ENCODE measurements around the gene SLC38A7. TPM values are rescaled to one million over a fixed set of nuclear protein-coding genes. Genes with fewer than 3 reads are reported as not detected.

SLC38A7 gene, protein sequence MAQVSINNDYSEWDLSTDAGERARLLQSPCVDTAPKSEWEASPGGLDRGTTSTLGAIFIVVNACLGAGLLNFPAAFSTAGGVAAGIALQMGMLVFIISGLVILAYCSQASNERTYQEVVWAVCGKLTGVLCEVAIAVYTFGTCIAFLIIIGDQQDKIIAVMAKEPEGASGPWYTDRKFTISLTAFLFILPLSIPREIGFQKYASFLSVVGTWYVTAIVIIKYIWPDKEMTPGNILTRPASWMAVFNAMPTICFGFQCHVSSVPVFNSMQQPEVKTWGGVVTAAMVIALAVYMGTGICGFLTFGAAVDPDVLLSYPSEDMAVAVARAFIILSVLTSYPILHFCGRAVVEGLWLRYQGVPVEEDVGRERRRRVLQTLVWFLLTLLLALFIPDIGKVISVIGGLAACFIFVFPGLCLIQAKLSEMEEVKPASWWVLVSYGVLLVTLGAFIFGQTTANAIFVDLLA
- 10.2 TPM for total RNA-seq
- 1 to 10 TPM; 2.4 to 7.0 (median 3.2) TPM for polyA plus RNA-seq

DNA sequence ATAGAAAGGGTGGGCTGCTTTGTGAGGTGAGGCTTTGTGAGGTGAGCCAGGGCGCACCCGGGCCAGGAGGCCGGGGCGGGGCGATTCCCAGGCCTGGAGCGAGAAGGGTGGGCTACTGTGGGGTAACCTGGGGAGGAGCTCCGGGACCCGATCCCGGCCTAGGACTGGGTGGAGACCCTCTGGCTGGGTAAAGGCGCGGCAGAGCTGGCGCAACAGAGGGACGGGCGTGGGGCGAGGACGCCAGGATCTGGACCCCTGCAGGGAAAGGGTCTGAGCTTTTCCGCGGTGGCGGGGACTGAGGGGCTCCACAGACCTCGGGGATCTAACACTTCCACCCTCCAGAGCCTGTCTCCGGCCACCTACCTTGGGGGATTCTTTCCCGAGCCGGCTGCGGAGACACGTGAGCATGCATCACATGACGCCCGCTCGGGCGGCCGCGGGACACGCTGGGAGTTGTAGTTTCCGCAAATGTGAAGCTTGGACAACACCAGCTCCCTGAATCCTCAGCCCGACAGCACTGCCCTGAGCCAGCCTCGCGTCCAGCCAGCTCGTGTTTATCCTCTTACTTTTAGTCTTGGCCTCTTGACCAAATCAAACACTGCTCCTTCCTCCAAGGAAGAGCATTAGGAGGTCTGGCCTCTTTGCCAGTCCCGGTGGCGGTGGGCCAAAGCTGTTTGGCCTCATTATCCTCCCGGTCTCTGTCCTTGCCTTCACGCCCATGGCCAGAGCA lies at the start of gene SLC38A7:
TSS of gene SLC38A7 (minus strand) at position 417 of the 730 bp plus-strand sequence. CDS start 4,644 bp downstream, outside the sequence.
- H3K9me3 Mint-ChIP-seq, result no peaks in the 10 kb centered on the region
- Histone ChIP-seq H3K4me1 (ENCODE audit: control insufficient read depth, insufficient read depth, low read length, poor library complexity, severe bottlenecking) (peaks cover 15% of the 10 kb centered on the region), H3K36me3 (ENCODE audit: control insufficient read depth, insufficient read depth, low read length) (peaks cover 2% of the 10 kb centered on the region), H3K27me3 (ENCODE audit: control insufficient read depth, insufficient read depth, low read length) (no peaks in the 10 kb centered on the region), H3K27ac (ENCODE audit: insufficient read depth, low read length, poor library complexity, severe bottlenecking) (peak within 1 kb of the TSS; percentile 34), H3K9me3 (ENCODE audit: control insufficient read depth in 2 of 2, low read length in 2 of 2) (no peaks in the 10 kb centered on the region), H3K4me3 (ENCODE audit: low read depth, low read length) (peak within 1 kb of the TSS; percentile 78)
- peaks cover 6% of the 10 kb centered on the region for H3K36me3 Mint-ChIP-seq
- H3K27me3 Mint-ChIP-seq, result peaks cover 3% of the 10 kb centered on the region
- H3K27ac Mint-ChIP-seq, result peak within 1 kb of the TSS; percentile 86 to 94 (median 92)
- H3K4me1 Mint-ChIP-seq, result peaks cover 14 to 28% (median 21%) of the 10 kb centered on the region in 4 donors
- ATAC-seq (ENCODE audit: low read depth in 2 of 2) (peak; percentile 75 to 86), DNase-seq (peak; percentile 55 to 79 (median 63))
- peak within 1 kb of the TSS; percentile 91 to 96 (median 92) for H3K4me3 Mint-ChIP-seq

DNA sequence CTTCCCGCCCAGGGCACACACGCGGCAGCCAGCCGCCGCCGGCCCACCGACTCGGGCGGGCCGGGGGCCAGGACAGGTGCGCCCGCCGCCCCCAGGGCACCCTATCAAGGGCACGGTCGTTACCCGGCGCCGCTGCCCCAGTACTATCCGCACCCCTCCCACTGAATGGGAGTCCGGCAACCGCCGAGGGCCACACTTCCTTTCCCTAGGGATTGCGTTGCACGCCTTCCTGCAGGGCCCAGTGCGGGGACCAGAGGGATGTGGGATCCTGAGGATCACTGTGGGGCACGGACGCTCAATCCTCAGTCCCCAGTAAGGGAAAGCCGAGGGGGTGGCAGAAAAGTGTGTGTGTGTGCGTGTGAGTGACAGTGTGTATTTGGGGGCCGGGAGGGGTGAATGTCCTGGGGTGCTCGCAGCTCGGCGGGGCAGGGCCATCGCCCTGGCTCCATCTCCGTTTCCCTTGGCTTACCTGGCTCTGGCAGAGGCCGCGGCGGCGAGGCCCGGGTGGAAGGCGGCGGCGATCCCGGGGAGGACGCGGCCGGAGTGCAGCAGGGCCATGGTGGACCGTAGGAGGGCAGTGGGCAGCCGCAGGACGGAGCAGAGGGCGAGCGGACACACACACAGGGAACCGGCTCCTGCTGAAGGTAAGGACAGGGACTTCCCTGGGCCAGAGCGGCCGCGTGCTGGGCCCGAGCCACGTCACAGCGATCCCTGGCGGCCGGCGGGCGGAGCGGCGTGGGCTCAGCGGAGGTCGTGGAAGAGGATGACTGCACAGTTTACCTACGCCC lies 49.3 kb upstream of the SLC38A7 start, which contains the start of gene GOT2:
TSS of gene GOT2 (minus strand) at position 646 of the 788 bp plus-strand sequence. CDS start at position 558, 88 bp downstream.
- DNase-seq (peak; percentile 62 to 91 (median 78)), ATAC-seq (ENCODE audit: low read depth in 2 of 2) (peak; percentile 98 to 99)
- no peaks in the 10 kb centered on the region for H3K27me3 ChIP-seq (ENCODE audit: control insufficient read depth, insufficient read depth, low read length)
- Mint-ChIP-seq H3K27ac (peak within 1 kb of the TSS; percentile 86 to 92 (median 90)), H3K4me3 (peak within 1 kb of the TSS; percentile 92 to 98 (median 96)), H3K36me3 (no peaks in the 10 kb centered on the region), H3K27me3 (peaks cover 7% of the 10 kb centered on the region), H3K9me3 (no peaks in the 10 kb centered on the region), H3K4me1 (peaks cover 27 to 54% (median 42%) of the 10 kb centered on the region in 4 donors)
- H3K27ac ChIP-seq (ENCODE audit: insufficient read depth, low read length, poor library complexity, severe bottlenecking), result peak within 1 kb of the TSS; percentile 65
- H3K4me1 ChIP-seq (ENCODE audit: control insufficient read depth, insufficient read depth, low read length, poor library complexity, severe bottlenecking), result peaks cover 20% of the 10 kb centered on the region
- H3K9me3 ChIP-seq (ENCODE audit: control insufficient read depth in 2 of 2, low read length in 2 of 2), result no peaks in the 10 kb centered on the region
- no peaks in the 10 kb centered on the region for H3K36me3 ChIP-seq (ENCODE audit: control insufficient read depth, insufficient read depth, low read length)
- H3K4me3 ChIP-seq (ENCODE audit: low read depth, low read length), result peak within 1 kb of the TSS; percentile 82

DNA sequence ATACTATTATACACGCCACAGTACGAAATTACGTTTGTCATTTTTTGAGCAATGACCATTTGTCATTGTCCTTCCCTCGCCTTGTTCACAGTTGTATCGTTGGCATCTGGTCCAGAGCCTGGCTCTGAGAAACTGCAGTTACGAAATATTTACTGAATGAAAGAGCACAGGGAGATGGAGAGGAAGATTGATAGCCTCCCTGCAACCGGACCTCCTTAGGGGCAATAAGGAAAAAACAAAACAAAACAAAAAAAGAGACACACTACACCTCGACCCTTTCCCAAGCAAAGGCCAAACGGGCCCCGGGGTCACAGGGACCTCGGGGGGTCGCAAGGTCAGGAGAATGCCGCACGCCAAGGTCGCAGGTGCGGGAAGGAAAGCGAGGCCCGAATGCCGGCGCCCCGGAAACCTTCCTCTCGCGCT lies 48.7 kb upstream of the SLC38A7 start:
- peaks cover 30 to 55% (median 43%) of the 10 kb centered on the region in 4 donors for H3K4me1 Mint-ChIP-seq
- H3K27me3 Mint-ChIP-seq, result peaks cover 3% of the 10 kb centered on the region

DNA sequence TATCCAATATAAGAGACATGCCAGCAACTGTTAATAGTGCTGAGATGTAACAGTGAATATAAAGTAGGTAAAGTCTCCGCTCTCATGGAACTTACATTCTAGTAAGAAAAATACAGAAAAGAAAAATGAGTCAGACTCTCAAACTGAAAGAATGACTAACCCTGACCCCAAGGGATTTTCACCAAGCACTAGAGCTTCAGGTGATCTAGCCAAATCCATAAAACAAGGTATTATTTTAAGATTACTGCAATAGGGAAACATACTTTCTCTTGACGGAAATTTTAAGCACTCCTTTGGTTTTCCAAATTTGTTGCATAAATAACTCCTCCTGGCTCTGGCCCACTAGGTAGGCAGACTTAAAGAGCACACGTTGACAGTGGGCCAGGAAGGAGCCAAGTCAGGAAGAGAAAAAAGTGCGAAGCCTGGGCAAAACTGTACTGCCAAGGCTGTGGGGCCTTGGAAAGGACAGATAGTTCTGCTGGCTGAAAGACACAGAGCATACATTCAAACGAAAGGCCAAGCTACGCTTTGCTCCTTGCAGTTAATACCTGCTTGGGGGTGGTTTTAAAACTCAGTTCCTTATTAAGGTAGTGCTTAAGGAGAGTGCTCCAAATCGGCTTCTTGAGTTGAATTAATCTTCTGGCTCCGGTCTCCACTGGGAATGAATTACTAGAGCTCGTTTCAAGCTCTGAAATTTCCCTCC lies 48.1 kb upstream of the SLC38A7 start:
- Mint-ChIP-seq H3K27me3 (no peaks in the 10 kb centered on the region), H3K4me1 (peaks cover 35 to 59% (median 44%) of the 10 kb centered on the region in 4 donors), H3K36me3 (no peaks in the 10 kb centered on the region), H3K9me3 (no peaks in the 10 kb centered on the region), H3K4me3 (peak overlapping the region; percentile 89 to 97 (median 90)), H3K27ac (peak overlapping the region; percentile 86 to 90 (median 86))
- H3K27ac ChIP-seq (ENCODE audit: insufficient read depth, low read length, poor library complexity, severe bottlenecking), result peak overlapping the region; percentile 42
- H3K4me1 ChIP-seq (ENCODE audit: control insufficient read depth, insufficient read depth, low read length, poor library complexity, severe bottlenecking), result peaks cover 20% of the 10 kb centered on the region
- no peaks in the 10 kb centered on the region for H3K9me3 ChIP-seq (ENCODE audit: control insufficient read depth in 2 of 2, low read length in 2 of 2)
- H3K36me3 ChIP-seq (ENCODE audit: control insufficient read depth, insufficient read depth, low read length), result no peaks in the 10 kb centered on the region
- DNase-seq, result peak in 1 of 3 donors; percentile 44
- H3K4me3 ChIP-seq (ENCODE audit: low read depth, low read length), result peak overlapping the region; percentile 82
- H3K27me3 ChIP-seq (ENCODE audit: control insufficient read depth, insufficient read depth, low read length), result no peaks in the 10 kb centered on the region
- no peak for ATAC-seq (ENCODE audit: low read depth in 2 of 2)

More for the DNA sequence above, 48.7 kb upstream of the SLC38A7 start:
- ATAC-seq (ENCODE audit: low read depth in 2 of 2) (no peak), DNase-seq (peak in 1 of 3 donors; percentile 1)
- no peaks in the 10 kb centered on the region for H3K9me3 Mint-ChIP-seq
- Histone ChIP-seq H3K36me3 (ENCODE audit: control insufficient read depth, insufficient read depth, low read length) (no peaks in the 10 kb centered on the region), H3K27ac (ENCODE audit: insufficient read depth, low read length, poor library complexity, severe bottlenecking) (peak overlapping the region; percentile 65), H3K4me3 (ENCODE audit: low read depth, low read length) (peak overlapping the region; percentile 82), H3K4me1 (ENCODE audit: control insufficient read depth, insufficient read depth, low read length, poor library complexity, severe bottlenecking) (peaks cover 20% of the 10 kb centered on the region), H3K9me3 (ENCODE audit: control insufficient read depth in 2 of 2, low read length in 2 of 2) (no peaks in the 10 kb centered on the region), H3K27me3 (ENCODE audit: control insufficient read depth, insufficient read depth, low read length) (no peaks in the 10 kb centered on the region)
- H3K4me3 Mint-ChIP-seq, result peak overlapping the region; percentile 89 to 97 (median 90)
- no peaks in the 10 kb centered on the region for H3K36me3 Mint-ChIP-seq
- peak overlapping the region; percentile 86 to 90 (median 86) for H3K27ac Mint-ChIP-seq

DNA sequence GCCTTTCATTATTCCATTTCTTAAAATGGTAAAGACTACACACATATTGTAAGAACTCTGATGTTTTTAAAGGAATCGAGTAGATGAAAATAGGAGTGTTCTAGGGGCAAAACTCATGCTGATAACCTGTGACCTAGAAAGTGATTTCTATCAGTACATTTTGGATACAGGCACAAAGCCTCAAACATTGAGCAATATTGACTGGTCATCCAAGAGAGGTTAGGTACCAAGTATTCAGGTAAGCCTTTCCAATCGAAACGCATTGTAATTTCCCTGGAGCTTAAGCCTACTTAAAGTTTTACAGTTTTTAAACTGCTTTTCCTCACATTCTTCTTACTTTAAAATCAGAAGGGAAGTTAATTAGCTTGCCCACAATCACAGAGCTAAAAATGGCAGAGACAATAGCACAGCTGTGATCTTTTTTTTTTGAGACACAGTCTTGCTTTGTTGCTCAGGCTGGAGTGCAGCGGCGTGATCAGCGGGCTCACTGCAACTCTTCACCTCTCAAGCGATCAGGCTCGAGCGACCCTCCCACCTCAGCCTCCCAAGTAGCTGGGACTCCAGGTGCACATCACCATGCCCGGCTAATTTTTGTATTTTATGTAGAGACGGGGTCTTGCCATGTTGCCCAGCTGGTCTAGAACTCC lies 46.3 kb upstream of the SLC38A7 start:
- DNase-seq (no peak), ATAC-seq (ENCODE audit: low read depth in 2 of 2) (no peak)
- Histone ChIP-seq H3K27me3 (ENCODE audit: control insufficient read depth, insufficient read depth, low read length) (no peaks in the 10 kb centered on the region), H3K36me3 (ENCODE audit: control insufficient read depth, insufficient read depth, low read length) (no peaks in the 10 kb centered on the region), H3K4me1 (ENCODE audit: control insufficient read depth, insufficient read depth, low read length, poor library complexity, severe bottlenecking) (peaks cover 20% of the 10 kb centered on the region), H3K9me3 (ENCODE audit: control insufficient read depth in 2 of 2, low read length in 2 of 2) (no peaks in the 10 kb centered on the region), H3K27ac (ENCODE audit: insufficient read depth, low read length, poor library complexity, severe bottlenecking) (no peak overlapping the region), H3K4me3 (ENCODE audit: low read depth, low read length) (no peak overlapping the region)
- peaks cover 36 to 61% (median 44%) of the 10 kb centered on the region in 4 donors for H3K4me1 Mint-ChIP-seq
- H3K4me3 Mint-ChIP-seq, result peak overlapping the region in 2 of 4 donors; percentile 9 to 60
- H3K9me3 Mint-ChIP-seq, result no peaks in the 10 kb centered on the region
- no peaks in the 10 kb centered on the region for H3K36me3 Mint-ChIP-seq
- H3K27me3 Mint-ChIP-seq, result no peaks in the 10 kb centered on the region
- peak overlapping the region in 1 of 3 donors; percentile 80 for H3K27ac Mint-ChIP-seq

DNA sequence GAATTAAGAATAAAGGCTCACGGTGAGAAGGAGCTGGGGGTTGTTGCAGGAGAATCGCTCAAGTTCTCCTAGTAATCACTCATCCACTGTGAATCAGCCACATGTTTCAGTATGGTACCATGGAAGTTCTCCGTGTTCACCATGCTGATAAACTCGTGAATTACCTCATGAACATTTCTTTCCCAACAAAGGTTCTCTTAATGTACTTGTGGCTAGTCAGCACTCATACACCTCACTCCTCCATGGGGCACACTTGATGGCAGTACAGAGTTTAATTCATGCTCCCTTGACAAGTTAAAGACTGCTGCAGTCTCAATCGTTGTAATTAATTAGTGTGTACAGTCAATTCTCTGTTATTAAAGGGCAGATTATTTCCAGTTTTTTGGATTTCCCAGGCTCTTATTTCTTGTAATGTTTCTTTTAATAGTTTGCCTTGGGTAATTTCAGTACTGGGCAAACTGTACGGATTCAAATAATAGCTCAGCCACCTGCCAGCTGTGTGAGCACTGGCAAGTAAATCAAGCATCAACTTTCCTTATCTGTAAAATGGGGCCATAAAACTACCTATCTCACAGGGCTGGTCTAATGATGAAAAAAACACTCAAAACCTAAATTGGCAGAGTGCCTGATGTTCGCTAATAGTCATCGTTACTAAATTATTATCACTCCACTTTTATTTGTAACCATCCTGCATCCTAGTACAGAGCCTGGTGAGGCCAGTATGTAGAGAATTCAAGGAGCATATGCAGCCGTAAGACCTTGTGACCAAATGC lies 43.4 kb upstream of the SLC38A7 start:
- DNase-seq, result no peak
- H3K27ac Mint-ChIP-seq, result peak overlapping the region in 2 of 3 donors; percentile 51 to 78
- no peak overlapping the region for H3K27ac ChIP-seq (ENCODE audit: insufficient read depth, low read length, poor library complexity, severe bottlenecking)
- H3K27me3 ChIP-seq (ENCODE audit: control insufficient read depth, insufficient read depth, low read length), result no peaks in the 10 kb centered on the region
- H3K36me3 ChIP-seq (ENCODE audit: control insufficient read depth, insufficient read depth, low read length), result peaks cover 8% of the 10 kb centered on the region
- peaks cover 13% of the 10 kb centered on the region for H3K4me1 ChIP-seq (ENCODE audit: control insufficient read depth, insufficient read depth, low read length, poor library complexity, severe bottlenecking)
- no peak overlapping the region for H3K4me3 ChIP-seq (ENCODE audit: low read depth, low read length)
- no peak overlapping the region for H3K4me3 Mint-ChIP-seq
- no peaks in the 10 kb centered on the region for H3K27me3 Mint-ChIP-seq
- H3K36me3 Mint-ChIP-seq, result no peaks in the 10 kb centered on the region
- ATAC-seq (ENCODE audit: low read depth in 2 of 2), result no peak
- no peaks in the 10 kb centered on the region for H3K9me3 ChIP-seq (ENCODE audit: control insufficient read depth in 2 of 2, low read length in 2 of 2)
- no peaks in the 10 kb centered on the region for H3K9me3 Mint-ChIP-seq
- H3K4me1 Mint-ChIP-seq, result peaks cover 33 to 47% (median 36%) of the 10 kb centered on the region in 4 donors

All from CD4-positive, CD25-positive, alpha-beta regulatory T cell (primary cell).